ENCODE results near the gene HIP1.
"Not testable (repeated sequence)": the region's sequence is repeated elsewhere in the genome, so short reads cannot be mapped to it uniquely, and the experiment has no call there.

The HIP1 gene

GRCh38 chr7:75532639-75533038 lies 206.1 kb downstream of the HIP1 start:
- no peak for DNase-seq (ENCODE audit: low read depth in 2 of 2, low spot score in 1 of 2)

- DNase-seq (ENCODE audit: low read depth in 2 of 2, low spot score in 1 of 2) = no peak
Measured at GRCh38 chr7:75531359-75531821, 207.4 kb downstream of the HIP1 start.

GRCh38 chr7:75527224-75527722 lies 211.5 kb downstream of the HIP1 start:
- DNase-seq (ENCODE audit: low read depth in 2 of 2, low spot score in 1 of 2) = not testable (repeated sequence)

- DNase-seq (ENCODE audit: low read depth in 2 of 2, low spot score in 1 of 2) = not testable (repeated sequence)
Measured at GRCh38 chr7:75521727-75522126, 217.0 kb downstream of the HIP1 start.

GRCh38 chr7:75518842-75519241 lies 219.9 kb downstream of the HIP1 start:
- DNase-seq (ENCODE audit: low read depth in 2 of 2, low spot score in 1 of 2) = not testable (repeated sequence)

GRCh38 chr7:75509033-75509432 lies 229.7 kb downstream of the HIP1 start:
- DNase-seq (ENCODE audit: low read depth in 2 of 2, low spot score in 1 of 2) = not testable (repeated sequence)

GRCh38 chr7:75492020-75492419 lies 246.7 kb downstream of the HIP1 start, which contains the start of gene SPDYE5:
Gene SPDYE5, plus strand, starts transcription at chr7:75492320. Its CDS starts 1,728 bp downstream, at chr7:75494048.
- DNase-seq (ENCODE audit: low read depth in 2 of 2, low spot score in 1 of 2) = not testable (repeated sequence)

GRCh38 chr7:75485979-75486643 lies 252.6 kb downstream of the HIP1 start, which contains the start of gene POM121C:
Gene POM121C, minus strand, starts transcription at chr7:75486299. Its CDS starts 44,803 bp downstream, at chr7:75441496.
- peak; percentile 62 to 71 for DNase-seq (ENCODE audit: low read depth in 2 of 2, low spot score in 1 of 2)

- not testable (repeated sequence) for DNase-seq (ENCODE audit: low read depth in 2 of 2, low spot score in 1 of 2)
Measured at GRCh38 chr7:75485355-75485978, 253.3 kb downstream of the HIP1 start.

Measured in stimulated activated CD8-positive, alpha-beta memory T cell treated with anti-CD3 and anti-CD28 coated beads, Interleukin-4, amount 100 ng/mL, for 1 hour (primary cell).